Mammary epithelial cell (primary cell): Measurements from ENCODE around the gene NDUFAF8.

Source experiments
- EZH2 ChIP-seq: IDR thresholded peaks from 2 replicates; pipeline ENCODE4 v1.6.1; 2012; ENCODE audit warnings: low read length, inconsistent platforms, borderline replicate concordance
- TF ChIP-seq, protein P1 (sequence below), 2 donors: IDR thresholded peaks in 1 of 2; conservative IDR thresholded peaks in 1 of 2; 2 replicates each; pipeline ENCODE4 v1.5.1; 2011 to 2012; ENCODE audit warnings: inconsistent platforms in 2 of 2, low read length in 2 of 2, mild to moderate bottlenecking in 2 of 2, control low read depth in 1 of 2, low read depth in 1 of 2; ENCODE audit not compliant: insufficient read depth in 1 of 2; ENCODE audit errors: extremely low read depth in 1 of 2

DNA sequence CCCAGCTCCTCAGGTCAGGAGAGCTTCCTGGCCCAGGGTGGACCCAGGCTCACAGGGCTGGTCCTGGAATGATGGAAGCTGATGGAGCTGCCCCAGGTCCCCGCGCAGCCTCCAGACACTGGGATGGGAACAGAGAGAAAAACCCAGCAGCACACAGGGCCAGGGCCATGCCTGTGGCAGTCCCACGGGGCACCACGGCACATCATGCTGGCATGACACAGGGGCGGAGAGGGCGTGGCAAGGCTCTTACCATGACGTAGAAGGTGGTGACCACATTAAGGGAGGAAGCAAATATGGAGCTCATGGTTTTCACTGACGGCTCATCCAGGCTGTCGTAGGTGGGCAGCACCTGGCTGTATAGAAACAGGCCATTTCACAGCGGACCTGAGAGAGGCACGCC, 37.7 kb downstream of the NDUFAF8 start:
- TF ChIP-seq, protein P1, sequence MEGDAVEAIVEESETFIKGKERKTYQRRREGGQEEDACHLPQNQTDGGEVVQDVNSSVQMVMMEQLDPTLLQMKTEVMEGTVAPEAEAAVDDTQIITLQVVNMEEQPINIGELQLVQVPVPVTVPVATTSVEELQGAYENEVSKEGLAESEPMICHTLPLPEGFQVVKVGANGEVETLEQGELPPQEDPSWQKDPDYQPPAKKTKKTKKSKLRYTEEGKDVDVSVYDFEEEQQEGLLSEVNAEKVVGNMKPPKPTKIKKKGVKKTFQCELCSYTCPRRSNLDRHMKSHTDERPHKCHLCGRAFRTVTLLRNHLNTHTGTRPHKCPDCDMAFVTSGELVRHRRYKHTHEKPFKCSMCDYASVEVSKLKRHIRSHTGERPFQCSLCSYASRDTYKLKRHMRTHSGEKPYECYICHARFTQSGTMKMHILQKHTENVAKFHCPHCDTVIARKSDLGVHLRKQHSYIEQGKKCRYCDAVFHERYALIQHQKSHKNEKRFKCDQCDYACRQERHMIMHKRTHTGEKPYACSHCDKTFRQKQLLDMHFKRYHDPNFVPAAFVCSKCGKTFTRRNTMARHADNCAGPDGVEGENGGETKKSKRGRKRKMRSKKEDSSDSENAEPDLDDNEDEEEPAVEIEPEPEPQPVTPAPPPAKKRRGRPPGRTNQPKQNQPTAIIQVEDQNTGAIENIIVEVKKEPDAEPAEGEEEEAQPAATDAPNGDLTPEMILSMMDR (conservative IDR thresholded peaks at IDR 0.05 in 1 of 2, IDR thresholded peaks at IDR 0.05 in 1 of 2; ENCODE audit: extremely low read depth in 1 of 2, insufficient read depth in 1 of 2, low read depth in 1 of 2, low read length in 2 of 2), result no peak
- TF ChIP-seq EZH2, result no peak
